OCI-LY3 (cell line): Measurements from ENCODE around the gene GLYATL1B.

ENCODE experiments used
- EZH2phosphoT487 ChIP-seq: fragments of 200-600 bp; shearing (Covaris generic); IDR thresholded peaks from 2 replicates; pipeline ENCODE4 v1.6.1; 2018; ENCODE audit warnings: antibody characterized with exemption, mixed run types, low read depth
- TF ChIP-seq, protein P1 (sequence below): fragments of 200-600, 300-600 bp; sonication (generic); IDR thresholded peaks from 2 replicates; pipeline ENCODE4 v1.5.1; 2014; ENCODE audit warnings: antibody characterized with exemption, low read length, low read depth

GRCh38 chr11:59114344-59114743 lies 28.2 kb downstream of the GLYATL1B start:
- TF ChIP-seq, protein P1, sequence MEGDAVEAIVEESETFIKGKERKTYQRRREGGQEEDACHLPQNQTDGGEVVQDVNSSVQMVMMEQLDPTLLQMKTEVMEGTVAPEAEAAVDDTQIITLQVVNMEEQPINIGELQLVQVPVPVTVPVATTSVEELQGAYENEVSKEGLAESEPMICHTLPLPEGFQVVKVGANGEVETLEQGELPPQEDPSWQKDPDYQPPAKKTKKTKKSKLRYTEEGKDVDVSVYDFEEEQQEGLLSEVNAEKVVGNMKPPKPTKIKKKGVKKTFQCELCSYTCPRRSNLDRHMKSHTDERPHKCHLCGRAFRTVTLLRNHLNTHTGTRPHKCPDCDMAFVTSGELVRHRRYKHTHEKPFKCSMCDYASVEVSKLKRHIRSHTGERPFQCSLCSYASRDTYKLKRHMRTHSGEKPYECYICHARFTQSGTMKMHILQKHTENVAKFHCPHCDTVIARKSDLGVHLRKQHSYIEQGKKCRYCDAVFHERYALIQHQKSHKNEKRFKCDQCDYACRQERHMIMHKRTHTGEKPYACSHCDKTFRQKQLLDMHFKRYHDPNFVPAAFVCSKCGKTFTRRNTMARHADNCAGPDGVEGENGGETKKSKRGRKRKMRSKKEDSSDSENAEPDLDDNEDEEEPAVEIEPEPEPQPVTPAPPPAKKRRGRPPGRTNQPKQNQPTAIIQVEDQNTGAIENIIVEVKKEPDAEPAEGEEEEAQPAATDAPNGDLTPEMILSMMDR, result no peak
- TF ChIP-seq EZH2phosphoT487, result no peak
